ENCODE results near the gene GUCY1B1. TPM values are rescaled to one million over a fixed set of nuclear protein-coding genes. Genes with fewer than 3 reads are reported as not detected.

Gene GUCY1B1
- total and polyA plus RNA-seq, 12 donors, result 10.7 to 29.9 (median 17.1) TPM

DNA sequence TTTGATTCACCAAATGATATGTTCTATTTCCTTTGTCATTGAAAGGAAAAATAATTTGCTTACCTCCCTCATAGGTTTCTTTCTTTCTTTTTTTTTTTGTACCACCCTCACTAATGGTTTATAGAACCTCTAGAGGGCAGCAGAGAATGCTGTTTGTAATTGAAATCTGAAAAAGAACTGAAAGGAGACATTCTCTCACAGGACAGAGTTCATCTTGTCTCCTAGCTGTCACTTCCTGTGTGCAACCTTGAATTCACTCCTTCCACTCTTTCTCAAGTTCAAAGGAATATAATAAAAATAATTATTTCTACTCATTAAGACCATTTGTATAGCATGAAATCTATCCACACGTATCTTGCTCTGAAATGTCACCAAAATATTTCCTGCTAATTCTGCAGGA, 51.0 kb downstream of the GUCY1B1 start:
- DNase-seq (peak in 1 of 2 donors; percentile 10), ATAC-seq (peak in 7 of 8 donors; percentile 37 to 89 (median 71))
- Histone ChIP-seq H3K27ac (no peak overlapping the region), H3K27me3 (no peaks in the 10 kb centered on the region), H3K36me3 (peaks cover 0 to 35% (median 6%) of the 10 kb centered on the region in 9 donors), H3K9me3 (no peaks in the 10 kb centered on the region), H3K4me3 (no peak overlapping the region), H3K4me1 (no peaks in the 10 kb centered on the region)
- intact Hi-C loops (cut with DNase I), result loop anchor here in 9 of 10 donors (1.0 to 5.0 kb wide), 5 partner anchors 137 to 143 kb away; partner anchors contain the start of gene CTSO (in 7 of the 9)
- 77 to 80% methylated on average over 1 of the region's 1 CpG for WGBS, 2 donors
- TF ChIP-seq, protein P1, sequence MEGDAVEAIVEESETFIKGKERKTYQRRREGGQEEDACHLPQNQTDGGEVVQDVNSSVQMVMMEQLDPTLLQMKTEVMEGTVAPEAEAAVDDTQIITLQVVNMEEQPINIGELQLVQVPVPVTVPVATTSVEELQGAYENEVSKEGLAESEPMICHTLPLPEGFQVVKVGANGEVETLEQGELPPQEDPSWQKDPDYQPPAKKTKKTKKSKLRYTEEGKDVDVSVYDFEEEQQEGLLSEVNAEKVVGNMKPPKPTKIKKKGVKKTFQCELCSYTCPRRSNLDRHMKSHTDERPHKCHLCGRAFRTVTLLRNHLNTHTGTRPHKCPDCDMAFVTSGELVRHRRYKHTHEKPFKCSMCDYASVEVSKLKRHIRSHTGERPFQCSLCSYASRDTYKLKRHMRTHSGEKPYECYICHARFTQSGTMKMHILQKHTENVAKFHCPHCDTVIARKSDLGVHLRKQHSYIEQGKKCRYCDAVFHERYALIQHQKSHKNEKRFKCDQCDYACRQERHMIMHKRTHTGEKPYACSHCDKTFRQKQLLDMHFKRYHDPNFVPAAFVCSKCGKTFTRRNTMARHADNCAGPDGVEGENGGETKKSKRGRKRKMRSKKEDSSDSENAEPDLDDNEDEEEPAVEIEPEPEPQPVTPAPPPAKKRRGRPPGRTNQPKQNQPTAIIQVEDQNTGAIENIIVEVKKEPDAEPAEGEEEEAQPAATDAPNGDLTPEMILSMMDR (IDR thresholded peaks at IDR 0.05), result peak; percentile 39 to 83 (median 75)

- 81 to 88% methylated on average over 2 of the region's 2 CpGs for WGBS, 2 donors
- Histone ChIP-seq H3K9me3 (no peaks in the 10 kb centered on the region), H3K4me1 (no peaks in the 10 kb centered on the region), H3K36me3 (peaks cover 0 to 22% (median 0%) of the 10 kb centered on the region in 9 donors), H3K27ac (no peak overlapping the region), H3K4me3 (no peak overlapping the region), H3K27me3 (no peaks in the 10 kb centered on the region)
- TF ChIP-seq, protein P1 (IDR thresholded peaks at IDR 0.05), result no peak
- DNase-seq (no peak), ATAC-seq (peak in 1 of 8 donors; percentile 20)
- intact Hi-C loops (cut with DNase I), result loop anchor here in 4 of 10 donors (2.0 to 5.0 kb wide), 2 partner anchors 136 to 142 kb away; partner anchors contain the start of gene CTSO (in 3 of the 4)
These were observed 52.3 kb downstream of the GUCY1B1 start for GRCh38 chr4:155811083-155811482.

DNA sequence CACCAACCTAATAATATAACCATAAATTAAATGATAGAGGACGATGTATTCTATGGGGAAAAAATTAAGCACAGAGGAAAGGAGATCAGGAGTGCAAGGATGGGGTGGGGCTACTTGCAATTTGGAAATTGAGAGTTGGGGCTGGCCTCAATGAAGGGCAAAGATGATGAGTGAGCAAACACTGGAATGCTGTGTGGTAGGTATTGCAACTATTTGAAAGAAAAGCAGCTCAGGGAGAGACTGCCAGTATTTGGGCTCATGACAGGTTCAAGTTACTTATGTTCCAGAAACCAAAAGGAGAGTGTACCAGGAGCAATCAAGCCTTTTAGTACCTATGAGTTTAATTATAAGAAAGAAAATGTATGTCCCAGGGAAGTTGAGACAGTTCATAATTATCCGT, 59.8 kb downstream of the GUCY1B1 start:
- Histone ChIP-seq H3K4me3 (no peak overlapping the region), H3K27ac (no peak overlapping the region), H3K27me3 (no peaks in the 10 kb centered on the region), H3K9me3 (no peaks in the 10 kb centered on the region), H3K4me1 (no peaks in the 10 kb centered on the region), H3K36me3 (no peaks in the 10 kb centered on the region)
- TF ChIP-seq, protein P1 (IDR thresholded peaks at IDR 0.05), result no peak
- no peak for ATAC-seq
- DNase-seq, result no peak
- WGBS, 2 donors, result 87 to 88% methylated on average over 2 of the region's 2 CpGs
- intact Hi-C loops (cut with DNase I), result no loop called here

DNA sequence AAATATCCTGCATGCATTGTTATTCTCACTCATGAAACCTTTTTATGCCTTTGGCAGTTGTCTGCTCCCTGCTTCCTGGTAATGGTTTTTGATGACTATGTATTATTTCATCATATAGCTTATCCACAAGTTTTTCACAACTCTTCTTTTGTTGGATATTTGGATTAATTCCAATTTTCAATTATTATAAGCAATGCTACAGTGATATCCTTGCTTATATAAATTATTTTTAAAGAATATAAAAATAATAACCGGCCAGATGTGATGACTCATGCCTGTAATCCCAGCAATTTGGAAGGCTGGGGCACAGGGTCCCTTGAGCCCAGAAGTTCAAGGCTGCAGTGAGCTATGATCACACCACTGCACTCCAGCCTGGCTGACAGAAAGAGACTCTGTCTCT, 60.2 kb downstream of the GUCY1B1 start:
- TF ChIP-seq, protein P1 (IDR thresholded peaks at IDR 0.05), result no peak
- DNase-seq (peak in 1 of 2 donors; percentile 15), ATAC-seq (no peak)
- Histone ChIP-seq H3K4me1 (no peaks in the 10 kb centered on the region), H3K27me3 (no peaks in the 10 kb centered on the region), H3K9me3 (no peaks in the 10 kb centered on the region), H3K36me3 (no peaks in the 10 kb centered on the region), H3K27ac (no peak overlapping the region), H3K4me3 (no peak overlapping the region)
- WGBS, 2 donors, result 55 to 71% methylated on average over 1 of the region's 1 CpG
- intact Hi-C loops (cut with DNase I), result no loop called here
